Osteoblast (primary cell): Measurements from ENCODE around the gene POU2F1. TPM values are rescaled to one million over a fixed set of nuclear protein-coding genes. Genes with fewer than 3 reads are reported as not detected.

Experiments used
- DNase-seq: peaks from one replicate; pipeline ENCODE4 v3.0.0; 2011; ENCODE audit warnings: low spot score, mixed read lengths; ENCODE audit not compliant: insufficient read length; ENCODE audit errors: missing footprints
- H2AFZ ChIP-seq: 2 replicates; pipeline ENCODE4 v1.6.0; 2011; ENCODE audit warnings: mild to moderate bottlenecking, low read length
- H3K27ac ChIP-seq: 2 replicates; pipeline ENCODE4 v1.5.1; 2011; ENCODE audit warnings: mild to moderate bottlenecking, low read depth, low read length, moderate library complexity
- H3K27me3 ChIP-seq: 2 replicates; pipeline ENCODE4 v1.6.0; 2012; ENCODE audit warnings: mild to moderate bottlenecking, control low read depth, inconsistent platforms, low read length, moderate library complexity; ENCODE audit not compliant: insufficient read depth
- H3K36me3 ChIP-seq: 2 replicates; pipeline ENCODE4 v1.5.1; 2011; ENCODE audit warnings: mild to moderate bottlenecking, low read length, control low read depth, moderate library complexity; ENCODE audit not compliant: insufficient read depth
- H3K4me1 ChIP-seq: 2 replicates; pipeline ENCODE4 v1.5.1; 2011; ENCODE audit warnings: mild to moderate bottlenecking, low read length, control low read depth, moderate library complexity; ENCODE audit not compliant: insufficient read depth
- H3K4me2 ChIP-seq: 2 replicates; pipeline ENCODE4 v1.6.0; 2011; ENCODE audit warnings: mild to moderate bottlenecking, low read length; ENCODE audit not compliant: insufficient read depth
- H3K4me3 ChIP-seq: fragments of 200-600 bp; sonication (generic); 3 replicates; pipeline ENCODE4 v1.5.1; 2012; ENCODE audit warnings: mild to moderate bottlenecking, low read length, inconsistent platforms; ENCODE audit not compliant: insufficient read depth
- H3K79me2 ChIP-seq: 2 replicates; pipeline ENCODE4 v1.6.0; 2012; ENCODE audit warnings: mild to moderate bottlenecking, low read length, control low read depth, inconsistent platforms; ENCODE audit not compliant: insufficient read depth
- H3K9me3 ChIP-seq: 2 replicates; pipeline ENCODE4 v1.5.1; 2011; ENCODE audit warnings: low read depth, low read length, control low read depth
- H4K20me1 ChIP-seq: 2 replicates; pipeline ENCODE4 v1.6.0; 2012; ENCODE audit warnings: mild to moderate bottlenecking, low read length, control low read depth; ENCODE audit not compliant: insufficient read depth
- total RNA-seq: library from RNA; depleted of rRNA; stranded (reverse); fragments of >200 nt; gene quantifications from 2 replicates; pipeline ENCODE4 v1.2.3, GENCODE V29; 2012
- TF ChIP-seq, protein P1 (sequence below): IDR thresholded peaks from 2 replicates; pipeline ENCODE4 v1.5.1; 2011; ENCODE audit warnings: mild to moderate bottlenecking, low read depth, low read length, moderate library complexity; ENCODE audit errors: extremely low read depth

Gene POU2F1
- total RNA-seq, 1 donor: 11.6 TPM

DNA sequence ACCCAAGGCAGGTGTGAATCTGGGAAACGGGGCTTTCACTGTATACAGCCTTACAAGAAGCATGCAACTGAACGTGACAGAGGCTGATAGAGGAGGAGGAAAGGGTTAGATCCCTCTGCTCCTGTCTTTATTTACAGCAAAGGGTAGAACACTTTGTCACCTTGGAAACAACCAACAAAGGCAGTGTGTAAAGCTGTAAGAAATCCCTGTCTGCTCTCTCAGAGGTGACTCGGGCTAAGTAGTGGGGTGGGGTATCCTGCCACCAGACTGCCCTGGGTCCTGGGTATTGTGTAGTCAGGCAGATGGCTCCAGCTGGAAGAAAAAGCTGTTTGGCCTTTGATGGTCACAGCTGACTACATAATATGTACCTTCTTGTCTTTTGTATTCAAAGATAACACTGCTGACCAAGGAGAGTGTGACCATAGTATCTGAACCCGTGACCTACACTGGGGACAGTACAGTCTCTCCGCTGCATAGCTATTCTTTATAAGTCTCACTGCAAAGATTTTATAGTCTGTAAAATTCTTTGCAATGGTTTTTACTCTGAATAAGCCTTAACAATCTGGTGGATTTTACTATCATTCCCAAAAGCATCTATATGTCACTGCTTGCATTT is 22.1 kb upstream of the POU2F1 start:
- Histone ChIP-seq H3K27me3 (no peaks in the 10 kb centered on the region), H3K9me3 (no peaks in the 10 kb centered on the region), H3K4me3 (no peak overlapping the region), H2AFZ (no peak overlapping the region), H3K4me1 (no peaks in the 10 kb centered on the region), H3K27ac (no peak overlapping the region), H4K20me1 (no peaks in the 10 kb centered on the region), H3K79me2 (no peaks in the 10 kb centered on the region), H3K4me2 (no peak overlapping the region), H3K36me3 (no peaks in the 10 kb centered on the region)
- TF ChIP-seq, protein P1, sequence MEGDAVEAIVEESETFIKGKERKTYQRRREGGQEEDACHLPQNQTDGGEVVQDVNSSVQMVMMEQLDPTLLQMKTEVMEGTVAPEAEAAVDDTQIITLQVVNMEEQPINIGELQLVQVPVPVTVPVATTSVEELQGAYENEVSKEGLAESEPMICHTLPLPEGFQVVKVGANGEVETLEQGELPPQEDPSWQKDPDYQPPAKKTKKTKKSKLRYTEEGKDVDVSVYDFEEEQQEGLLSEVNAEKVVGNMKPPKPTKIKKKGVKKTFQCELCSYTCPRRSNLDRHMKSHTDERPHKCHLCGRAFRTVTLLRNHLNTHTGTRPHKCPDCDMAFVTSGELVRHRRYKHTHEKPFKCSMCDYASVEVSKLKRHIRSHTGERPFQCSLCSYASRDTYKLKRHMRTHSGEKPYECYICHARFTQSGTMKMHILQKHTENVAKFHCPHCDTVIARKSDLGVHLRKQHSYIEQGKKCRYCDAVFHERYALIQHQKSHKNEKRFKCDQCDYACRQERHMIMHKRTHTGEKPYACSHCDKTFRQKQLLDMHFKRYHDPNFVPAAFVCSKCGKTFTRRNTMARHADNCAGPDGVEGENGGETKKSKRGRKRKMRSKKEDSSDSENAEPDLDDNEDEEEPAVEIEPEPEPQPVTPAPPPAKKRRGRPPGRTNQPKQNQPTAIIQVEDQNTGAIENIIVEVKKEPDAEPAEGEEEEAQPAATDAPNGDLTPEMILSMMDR: no peak
- DNase-seq: no peak

DNA sequence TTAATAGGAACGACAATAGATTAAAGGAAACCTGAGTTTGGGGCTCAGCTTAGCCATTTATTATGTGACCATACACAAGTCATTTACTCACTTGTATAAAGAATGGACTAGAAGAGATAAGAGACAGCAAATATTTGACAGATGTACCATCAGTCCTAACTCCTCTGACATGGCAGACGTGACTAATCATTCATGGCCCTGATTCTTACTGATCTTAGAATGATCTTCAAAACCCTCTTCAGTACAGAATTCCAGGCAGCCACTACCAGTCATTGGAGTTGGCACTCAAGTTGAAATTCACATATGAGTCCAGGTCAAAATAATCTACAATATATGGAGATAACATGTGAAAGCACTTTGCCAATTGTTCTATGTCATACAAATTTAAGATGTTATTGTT is 21.0 kb upstream of the POU2F1 start:
- Histone ChIP-seq H2AFZ (no peak overlapping the region), H3K4me3 (no peak overlapping the region), H3K79me2 (no peaks in the 10 kb centered on the region), H3K4me2 (no peak overlapping the region), H3K27ac (no peak overlapping the region), H4K20me1 (no peaks in the 10 kb centered on the region), H3K4me1 (no peaks in the 10 kb centered on the region), H3K9me3 (no peaks in the 10 kb centered on the region), H3K27me3 (no peaks in the 10 kb centered on the region), H3K36me3 (no peaks in the 10 kb centered on the region)
- TF ChIP-seq, protein P1: no peak
- DNase-seq: no peak

DNA sequence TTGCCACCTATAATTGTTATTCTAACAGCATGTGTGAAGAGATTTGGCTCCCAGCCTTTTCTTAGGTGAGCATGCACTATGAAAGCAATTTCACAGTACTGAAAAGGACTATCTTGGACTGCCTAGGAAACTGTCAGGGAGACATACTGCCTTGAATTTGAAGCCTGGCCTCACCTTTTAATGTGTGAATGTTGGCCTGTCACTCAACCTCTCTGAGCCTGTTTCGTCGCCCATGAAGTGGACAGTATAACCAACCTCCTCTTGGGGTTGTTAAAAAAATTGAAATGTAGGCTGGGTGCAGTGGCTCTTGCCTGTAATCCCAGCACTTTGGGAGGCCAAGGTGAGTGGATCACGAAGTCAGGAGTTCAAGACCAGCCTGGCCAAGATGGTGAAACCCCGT is 20.4 kb upstream of the POU2F1 start:
- Histone ChIP-seq H3K79me2 (no peaks in the 10 kb centered on the region), H2AFZ (no peak overlapping the region), H3K36me3 (no peaks in the 10 kb centered on the region), H3K4me2 (no peak overlapping the region), H3K27ac (no peak overlapping the region), H3K4me1 (no peaks in the 10 kb centered on the region), H3K27me3 (no peaks in the 10 kb centered on the region), H3K9me3 (no peaks in the 10 kb centered on the region), H4K20me1 (no peaks in the 10 kb centered on the region), H3K4me3 (no peak overlapping the region)
- TF ChIP-seq, protein P1: no peak
- no peak for DNase-seq

DNA sequence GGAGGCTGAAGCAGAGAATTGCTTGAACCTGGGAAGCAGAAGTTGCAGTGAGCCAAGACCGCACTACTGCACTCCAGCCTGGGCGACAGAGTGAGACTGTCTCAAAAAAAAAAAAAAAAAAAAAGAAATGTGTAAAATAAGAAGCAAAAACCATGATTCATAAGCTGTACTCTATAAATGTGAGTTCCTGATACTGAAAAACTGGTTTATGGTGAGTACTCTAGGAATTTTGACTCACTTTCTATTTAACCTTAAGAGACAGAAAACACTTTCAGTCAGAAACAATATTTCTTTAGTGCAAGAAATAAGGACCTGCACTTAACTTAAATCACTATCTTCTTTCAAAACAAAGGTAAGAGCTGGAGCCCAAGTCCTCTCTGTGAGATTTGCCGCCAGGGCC is 19.9 kb upstream of the POU2F1 start:
- TF ChIP-seq, protein P1: no peak
- Histone ChIP-seq H3K27ac (no peak overlapping the region), H3K27me3 (no peaks in the 10 kb centered on the region), H3K79me2 (no peaks in the 10 kb centered on the region), H2AFZ (no peak overlapping the region), H3K9me3 (no peaks in the 10 kb centered on the region), H3K4me1 (no peaks in the 10 kb centered on the region), H3K4me2 (no peak overlapping the region), H4K20me1 (no peaks in the 10 kb centered on the region), H3K36me3 (no peaks in the 10 kb centered on the region), H3K4me3 (no peak overlapping the region)
- DNase-seq: no peak
